Measurements from ENCODE around the gene APBA2. TPM values are rescaled to one million over a fixed set of nuclear protein-coding genes. Genes with fewer than 3 reads are reported as not detected.

The APBA2 gene
- total RNA-seq, 1 experiment from 2014 or later, result 0.31 TPM

- DNase-seq (ENCODE audit: low read depth, low spot score), result no peak
- no TSS peak for BruUV-seq (replicated peaks)
- in situ Hi-C loops (cut with HindIII; ENCODE audit: low pct_unique_long_range_greater_than_20kb, low sequenced_read_pairs) (no loop called here), intact Hi-C loops (cut with micrococcal nuclease; ENCODE audit: unreplicated experiment) (no loop called here)
- no peak for ATAC-seq
- TF ChIP-seq, protein P1, sequence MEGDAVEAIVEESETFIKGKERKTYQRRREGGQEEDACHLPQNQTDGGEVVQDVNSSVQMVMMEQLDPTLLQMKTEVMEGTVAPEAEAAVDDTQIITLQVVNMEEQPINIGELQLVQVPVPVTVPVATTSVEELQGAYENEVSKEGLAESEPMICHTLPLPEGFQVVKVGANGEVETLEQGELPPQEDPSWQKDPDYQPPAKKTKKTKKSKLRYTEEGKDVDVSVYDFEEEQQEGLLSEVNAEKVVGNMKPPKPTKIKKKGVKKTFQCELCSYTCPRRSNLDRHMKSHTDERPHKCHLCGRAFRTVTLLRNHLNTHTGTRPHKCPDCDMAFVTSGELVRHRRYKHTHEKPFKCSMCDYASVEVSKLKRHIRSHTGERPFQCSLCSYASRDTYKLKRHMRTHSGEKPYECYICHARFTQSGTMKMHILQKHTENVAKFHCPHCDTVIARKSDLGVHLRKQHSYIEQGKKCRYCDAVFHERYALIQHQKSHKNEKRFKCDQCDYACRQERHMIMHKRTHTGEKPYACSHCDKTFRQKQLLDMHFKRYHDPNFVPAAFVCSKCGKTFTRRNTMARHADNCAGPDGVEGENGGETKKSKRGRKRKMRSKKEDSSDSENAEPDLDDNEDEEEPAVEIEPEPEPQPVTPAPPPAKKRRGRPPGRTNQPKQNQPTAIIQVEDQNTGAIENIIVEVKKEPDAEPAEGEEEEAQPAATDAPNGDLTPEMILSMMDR (IDR thresholded peaks at IDR 0.05), result no peak
- TF ChIP-seq REST (IDR thresholded peaks at IDR 0.05; ENCODE audit: insufficient read depth in 1 of 2, low read depth in 2 of 2, low read length in 1 of 2) (no peak), SIN3A (IDR thresholded peaks at IDR 0.05; ENCODE audit: borderline replicate concordance, insufficient read depth, low read depth, low read length) (no peak), TCF7L2 (IDR thresholded peaks at IDR 0.05; ENCODE audit: low read depth, low read length) (no peak), POLR2AphosphoS5 (IDR thresholded peaks at IDR 0.05; ENCODE audit: low read depth, low read length) (no peak)
- Histone ChIP-seq H3K4me3 (ENCODE audit: low read depth in 2 of 2, low read length in 2 of 2) (no peak overlapping the region), H3K36me3 (ENCODE audit: control insufficient read depth, insufficient read depth, low read length) (no peaks in the 10 kb centered on the region), H3K9me3 (ENCODE audit: control insufficient read depth, insufficient read depth, low read depth, low read length) (no peaks in the 10 kb centered on the region), H3K4me1 (ENCODE audit: control insufficient read depth, insufficient read depth, low read length) (no peaks in the 10 kb centered on the region), H3K27me3 (ENCODE audit: control insufficient read depth, insufficient read depth, low read length) (no peaks in the 10 kb centered on the region), H3K27ac (ENCODE audit: low read length) (no peak overlapping the region)
- ChIA-PET CTCF (interaction anchor here (0.5 kb wide), 1 partner anchor 243 kb away, joined by 3 read pairs; no protein-coding TSS in a partner anchor), POLR2A (no interaction called here)
Observed at GRCh38 chr15:28871168-28871567, 14.6 kb upstream of the APBA2 start.

DNA sequence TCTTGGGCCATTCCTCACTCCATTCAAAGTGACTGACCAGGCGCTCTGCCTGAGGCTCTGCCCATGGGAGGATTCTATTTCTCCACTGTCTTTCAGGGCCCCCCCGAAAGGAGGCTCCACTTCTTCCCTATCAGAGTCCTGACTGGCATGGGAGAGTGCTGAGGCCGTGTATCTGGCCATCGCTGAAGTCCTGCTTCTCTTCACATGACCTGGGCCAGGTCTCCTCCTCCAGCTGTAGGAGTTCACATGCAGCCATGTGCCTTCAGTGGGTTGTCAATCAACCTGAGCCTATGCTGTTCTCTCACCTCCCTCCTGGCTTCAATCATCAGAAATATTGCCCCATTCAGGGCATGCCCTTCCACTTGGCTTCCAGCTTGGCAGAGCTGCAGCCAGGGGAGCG lies 12.8 kb upstream of the APBA2 start:
- DNase-seq (ENCODE audit: low read depth, low spot score), result no peak
- no peak for TF ChIP-seq REST (IDR thresholded peaks at IDR 0.05; ENCODE audit: insufficient read depth in 1 of 2, low read depth in 2 of 2, low read length in 1 of 2)
- no peak for TF ChIP-seq SIN3A (IDR thresholded peaks at IDR 0.05; ENCODE audit: borderline replicate concordance, insufficient read depth, low read depth, low read length)
- no peak for TF ChIP-seq TCF7L2 (IDR thresholded peaks at IDR 0.05; ENCODE audit: low read depth, low read length)
- TF ChIP-seq, protein P1 (IDR thresholded peaks at IDR 0.05), result no peak
- TF ChIP-seq POLR2AphosphoS5 (IDR thresholded peaks at IDR 0.05; ENCODE audit: low read depth, low read length), result no peak
- H3K4me3 ChIP-seq (ENCODE audit: low read depth in 2 of 2, low read length in 2 of 2), result no peak overlapping the region
- no peaks in the 10 kb centered on the region for H3K9me3 ChIP-seq (ENCODE audit: control insufficient read depth, insufficient read depth, low read depth, low read length)
- no peak for ATAC-seq
- H3K27ac ChIP-seq (ENCODE audit: low read length), result no peak overlapping the region
- H3K36me3 ChIP-seq (ENCODE audit: control insufficient read depth, insufficient read depth, low read length), result no peaks in the 10 kb centered on the region
- ChIA-PET CTCF (no interaction called here), POLR2A (no interaction called here)
- in situ Hi-C loops (cut with HindIII; ENCODE audit: low pct_unique_long_range_greater_than_20kb, low sequenced_read_pairs) (no loop called here), intact Hi-C loops (cut with micrococcal nuclease; ENCODE audit: unreplicated experiment) (no loop called here)
- BruUV-seq (replicated peaks), result no TSS peak
- H3K27me3 ChIP-seq (ENCODE audit: control insufficient read depth, insufficient read depth, low read length), result no peaks in the 10 kb centered on the region
- no peaks in the 10 kb centered on the region for H3K4me1 ChIP-seq (ENCODE audit: control insufficient read depth, insufficient read depth, low read length)
